CD4-positive, alpha-beta T cell (primary cell): ENCODE measurements around the gene FHDC1. TPM values are rescaled to one million over a fixed set of nuclear protein-coding genes. Genes with fewer than 3 reads are reported as not detected.

ENCODE experiments used
- ATAC-seq: fragments of 200-7000 bp; cut with Tn5 transposase; one replicate; pipeline ENCODE4 v1.10.0; 2022; ENCODE audit warnings: mild to moderate bottlenecking; ENCODE audit not compliant: poor library complexity
- CTCF ChIA-PET: fragments of 350-600 bp; sonication (Branson Sonifier 250); formaldehyde crosslinking; loops from one replicate; lab custom pipeline; 2021; ENCODE audit warnings: antibody characterized with exemption, inconsistent platforms; lab: Charles Lee
- POLR2A ChIA-PET: fragments of 350-600 bp; sonication (Branson Sonifier 250); formaldehyde crosslinking; loops from one replicate; lab custom pipeline; 2021; ENCODE audit warnings: antibody characterized with exemption, inconsistent platforms; lab: Charles Lee
- DNase-seq, 14 experiments: peaks; one replicate each; pipeline ENCODE4 v3.0.0-alpha.2; 2013 to 2020; ENCODE audit warnings: mixed read lengths in 2 of 14
- H3K27ac ChIP-seq, 2 donors: one replicate each; pipeline versions ENCODE4 v1.5.1 to v1.7.0; 2013; ENCODE audit warnings: low read length in 2 of 2, low read depth in 1 of 2, mild to moderate bottlenecking in 1 of 2
- H3K27me3 ChIP-seq, 2 experiments: 1 replicate in 1 of 2; 2 replicates in 1 of 2; pipeline versions ENCODE4 v1.6.1 to v1.7.0; 2013; ENCODE audit warnings: low read length in 2 of 2, control low read depth in 1 of 2, mild to moderate bottlenecking in 1 of 2, moderate library complexity in 1 of 2; ENCODE audit not compliant: insufficient read depth in 2 of 2, control insufficient read depth in 1 of 2
- H3K36me3 ChIP-seq: one replicate; pipeline ENCODE4 v1.6.1; 2013; ENCODE audit warnings: low read length, control low read depth; ENCODE audit not compliant: insufficient read depth
- H3K4me1 ChIP-seq: one replicate; pipeline ENCODE4 v1.6.1; 2013; ENCODE audit warnings: low read length, control low read depth; ENCODE audit not compliant: insufficient read depth
- H3K4me3 ChIP-seq: one replicate; pipeline ENCODE4 v1.5.1; 2013; ENCODE audit warnings: mild to moderate bottlenecking, low read length, moderate library complexity
- H3K9me3 ChIP-seq, 2 experiments: 1 replicate in 1 of 2; 2 replicates in 1 of 2; pipeline versions ENCODE4 v1.6.1 to v1.7.0; 2013; ENCODE audit warnings: low read length in 2 of 2, mild to moderate bottlenecking in 2 of 2, control low read depth in 1 of 2, moderate library complexity in 1 of 2; ENCODE audit not compliant: control insufficient read depth in 1 of 2, insufficient read depth in 1 of 2
- H3K27ac Mint-ChIP-seq: one replicate; pipeline ENCODE4 v1.8.0; 2020; ENCODE audit warnings: mixed read lengths
- H3K27me3 Mint-ChIP-seq: one replicate; pipeline ENCODE4 v1.8.0; 2021; ENCODE audit warnings: mixed read lengths
- H3K36me3 Mint-ChIP-seq: one replicate; pipeline ENCODE4 v1.8.0; 2021; ENCODE audit warnings: low read depth, mixed read lengths
- H3K4me1 Mint-ChIP-seq: one replicate; pipeline ENCODE4 v1.8.0; 2021; ENCODE audit warnings: low read depth, mixed read lengths
- H3K4me3 Mint-ChIP-seq: one replicate; pipeline ENCODE4 v1.8.0; 2020; ENCODE audit warnings: mild to moderate bottlenecking, mixed read lengths
- H3K9me3 Mint-ChIP-seq: one replicate; pipeline ENCODE4 v1.8.0; 2020; ENCODE audit warnings: mixed read lengths
- intact Hi-C, 2 experiments: fragments of 100-400 bp; cut with DNase I in 1 of 2; cut with micrococcal nuclease in 1 of 2; formaldehyde crosslinking; loops; one replicate each; pipeline versions ENCODE4 v1.15.1 to v1.9.0; 2023 to 2025; cut with DNase I, micrococcal nuclease
- total RNA-seq, 174 experiments: library from RNA in 2 of 174; stranded (reverse) in 2 of 174; gene quantifications; one replicate each; pipeline ENCODE4 v1.2.3 and lab custom pipeline; 2021 to 2026
- TF ChIP-seq, protein P1 (sequence below): fragments of 200-600 bp; IDR thresholded peaks from one replicate; pipeline ENCODE4 v1.8.0; 2022; ENCODE audit warnings: antibody characterized with exemption, mild to moderate bottlenecking

The FHDC1 gene
- total RNA-seq, 2 experiments from 2014 or later: 0.03 TPM; not detected in 1

DNA sequence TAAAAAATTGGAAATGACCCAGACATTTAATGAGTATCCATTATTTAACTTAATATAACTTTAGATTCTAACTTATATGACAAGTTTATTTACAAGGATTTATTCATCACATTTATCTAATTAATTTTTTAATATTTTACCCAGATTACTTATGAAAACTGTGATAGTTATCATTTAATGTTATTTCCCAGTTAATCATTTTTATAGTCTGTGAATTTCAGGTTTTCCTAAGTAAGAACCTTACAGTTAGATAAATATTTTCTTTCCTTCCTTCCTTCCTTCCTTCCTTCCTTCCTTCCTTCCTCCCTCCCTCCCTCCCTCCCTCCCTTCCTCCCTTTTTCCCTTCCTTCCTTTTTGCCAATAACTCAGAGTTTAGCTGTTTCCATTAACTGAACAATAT is 14.8 kb upstream of the FHDC1 start:
- no peaks in the 10 kb centered on the region for H3K36me3 ChIP-seq
- TF ChIP-seq, protein P1, sequence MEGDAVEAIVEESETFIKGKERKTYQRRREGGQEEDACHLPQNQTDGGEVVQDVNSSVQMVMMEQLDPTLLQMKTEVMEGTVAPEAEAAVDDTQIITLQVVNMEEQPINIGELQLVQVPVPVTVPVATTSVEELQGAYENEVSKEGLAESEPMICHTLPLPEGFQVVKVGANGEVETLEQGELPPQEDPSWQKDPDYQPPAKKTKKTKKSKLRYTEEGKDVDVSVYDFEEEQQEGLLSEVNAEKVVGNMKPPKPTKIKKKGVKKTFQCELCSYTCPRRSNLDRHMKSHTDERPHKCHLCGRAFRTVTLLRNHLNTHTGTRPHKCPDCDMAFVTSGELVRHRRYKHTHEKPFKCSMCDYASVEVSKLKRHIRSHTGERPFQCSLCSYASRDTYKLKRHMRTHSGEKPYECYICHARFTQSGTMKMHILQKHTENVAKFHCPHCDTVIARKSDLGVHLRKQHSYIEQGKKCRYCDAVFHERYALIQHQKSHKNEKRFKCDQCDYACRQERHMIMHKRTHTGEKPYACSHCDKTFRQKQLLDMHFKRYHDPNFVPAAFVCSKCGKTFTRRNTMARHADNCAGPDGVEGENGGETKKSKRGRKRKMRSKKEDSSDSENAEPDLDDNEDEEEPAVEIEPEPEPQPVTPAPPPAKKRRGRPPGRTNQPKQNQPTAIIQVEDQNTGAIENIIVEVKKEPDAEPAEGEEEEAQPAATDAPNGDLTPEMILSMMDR: no peak
- intact Hi-C loops: no loop called here
- H3K4me1 ChIP-seq: no peaks in the 10 kb centered on the region
- CTCF ChIA-PET: no interaction called here
- H3K9me3 Mint-ChIP-seq: peaks cover 5% of the 10 kb centered on the region
- H3K27me3 Mint-ChIP-seq: peaks cover 3% of the 10 kb centered on the region
- H3K36me3 Mint-ChIP-seq: peaks cover 24% of the 10 kb centered on the region
- no peaks in the 10 kb centered on the region for H3K27me3 ChIP-seq
- H3K4me3 ChIP-seq: no peak overlapping the region
- H3K27ac Mint-ChIP-seq: no peak overlapping the region
- peaks cover 5 to 10% of the 10 kb centered on the region in 2 experiments for H3K9me3 ChIP-seq
- H3K4me3 Mint-ChIP-seq: no peak overlapping the region
- POLR2A ChIA-PET: no interaction called here
- H3K27ac ChIP-seq: no peak overlapping the region
- ATAC-seq (no peak), DNase-seq (no peak)
- H3K4me1 Mint-ChIP-seq: no peaks in the 10 kb centered on the region

DNA sequence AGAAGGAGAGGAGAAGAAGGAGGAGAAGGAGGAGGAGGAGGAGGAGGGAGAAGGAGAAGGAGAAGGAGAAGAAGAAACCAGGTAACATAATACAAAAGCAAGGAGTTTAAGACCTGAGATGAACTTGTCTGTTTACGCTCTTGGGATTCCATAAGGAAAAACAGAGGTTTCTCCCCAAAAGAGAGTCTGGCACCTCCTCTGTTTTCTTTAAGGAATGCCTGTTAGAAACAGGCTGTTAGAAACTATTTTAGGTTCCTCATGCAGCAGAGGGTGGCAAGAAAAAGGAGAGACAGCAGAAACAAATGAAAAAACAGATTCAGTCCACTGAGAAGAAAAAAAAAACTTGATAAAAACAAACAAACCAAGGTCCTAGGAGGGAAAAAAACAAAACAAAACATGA is 10.3 kb upstream of the FHDC1 start:
- H3K9me3 Mint-ChIP-seq: peaks cover under 1% of the 10 kb centered on the region
- H3K36me3 ChIP-seq: no peaks in the 10 kb centered on the region

DNA sequence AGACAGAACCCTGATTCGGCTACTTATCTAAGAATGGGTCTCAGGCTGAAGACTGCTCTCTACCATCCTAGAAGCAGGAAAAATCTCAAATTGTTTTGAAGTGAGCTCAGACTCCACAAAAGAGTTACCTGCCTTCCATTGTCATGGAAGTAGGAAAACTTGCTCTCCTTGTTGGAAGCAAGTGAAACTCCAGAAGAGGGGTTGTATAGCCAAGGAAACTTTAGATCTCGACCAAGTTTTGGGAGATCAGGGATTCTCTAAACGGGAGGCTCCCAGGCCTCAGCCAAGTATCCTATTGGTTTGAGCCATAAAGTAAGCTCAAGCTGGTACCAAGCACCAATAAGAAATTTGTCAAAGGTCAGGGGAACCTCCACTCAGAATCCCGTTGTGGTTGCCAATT is 9.2 kb upstream of the FHDC1 start:
- Mint-ChIP-seq H3K4me3 (no peak overlapping the region), H3K27me3 (peaks cover 12% of the 10 kb centered on the region), H3K36me3 (no peaks in the 10 kb centered on the region), H3K27ac (no peak overlapping the region), H3K9me3 (no peaks in the 10 kb centered on the region), H3K4me1 (no peaks in the 10 kb centered on the region)
- no peak for ATAC-seq
- Histone ChIP-seq H3K4me3 (no peak overlapping the region), H3K36me3 (no peaks in the 10 kb centered on the region), H3K9me3 (no peaks in the 10 kb centered on the region), H3K27ac (no peak overlapping the region), H3K4me1 (no peaks in the 10 kb centered on the region), H3K27me3 (peaks cover 3 to 4% of the 10 kb centered on the region in 2 experiments)
- DNase-seq: no peak
- ChIA-PET CTCF (no interaction called here), POLR2A (no interaction called here)
- TF ChIP-seq, protein P1: no peak
- intact Hi-C loops: no loop called here

More for the DNA sequence above, 10.3 kb upstream of the FHDC1 start:
- ChIA-PET CTCF (no interaction called here), POLR2A (no interaction called here)
- Mint-ChIP-seq H3K4me3 (no peak overlapping the region), H3K36me3 (peaks cover 3% of the 10 kb centered on the region), H3K27me3 (peaks cover 12% of the 10 kb centered on the region), H3K27ac (no peak overlapping the region), H3K4me1 (no peaks in the 10 kb centered on the region)
- peaks cover 3 to 4% of the 10 kb centered on the region in 2 experiments for H3K27me3 ChIP-seq
- no peaks in the 10 kb centered on the region for H3K4me1 ChIP-seq
- intact Hi-C loops: no loop called here
- no peaks in the 10 kb centered on the region for H3K9me3 ChIP-seq
- TF ChIP-seq, protein P1: no peak
- no peak overlapping the region for H3K4me3 ChIP-seq
- no peak overlapping the region for H3K27ac ChIP-seq
- DNase-seq (no peak), ATAC-seq (no peak)
